Measurements from ENCODE around the gene ARSG.
"Not testable (repeated sequence)": the region's sequence is repeated elsewhere in the genome, so short reads cannot be mapped to it uniquely, and the experiment has no call there.

ARSG gene

GRCh38 chr17:68329331-68329730 is 38.0 kb downstream of the ARSG start:
- no peak for DNase-seq (ENCODE audit: low read depth)

GRCh38 chr17:68331932-68332331 is 40.6 kb downstream of the ARSG start:
- not testable (repeated sequence) for DNase-seq (ENCODE audit: low read depth)

GRCh38 chr17:68334393-68334792 is 43.1 kb downstream of the ARSG start:
- DNase-seq (ENCODE audit: low read depth), result no peak

GRCh38 chr17:68341482-68341881 is 50.2 kb downstream of the ARSG start:
- DNase-seq (ENCODE audit: low read depth), result no peak

GRCh38 chr17:68343976-68344375 is 52.7 kb downstream of the ARSG start:
- no peak for DNase-seq (ENCODE audit: low read depth)

- DNase-seq (ENCODE audit: low read depth), result peak; percentile 22
Measured at GRCh38 chr17:68344701-68345136, 53.4 kb downstream of the ARSG start.

- DNase-seq (ENCODE audit: low read depth), result peak; percentile 37
Measured at GRCh38 chr17:68346448-68346847, 55.2 kb downstream of the ARSG start.

GRCh38 chr17:68347380-68347779 is 56.1 kb downstream of the ARSG start:
- no peak for DNase-seq (ENCODE audit: low read depth)

- DNase-seq (ENCODE audit: low read depth), result no peak
Measured at GRCh38 chr17:68349157-68349556, 57.9 kb downstream of the ARSG start.

- DNase-seq (ENCODE audit: low read depth), result no peak
Measured at GRCh38 chr17:68351395-68351794, 60.1 kb downstream of the ARSG start.

GRCh38 chr17:68352041-68352440 is 60.7 kb downstream of the ARSG start:
- no peak for DNase-seq (ENCODE audit: low read depth)

GRCh38 chr17:68352671-68353070 is 61.4 kb downstream of the ARSG start:
- DNase-seq (ENCODE audit: low read depth), result not testable (repeated sequence)

GRCh38 chr17:68353111-68353521 is 61.8 kb downstream of the ARSG start:
- DNase-seq (ENCODE audit: low read depth), result no peak

GRCh38 chr17:68354311-68354710 is 63.0 kb downstream of the ARSG start:
- DNase-seq (ENCODE audit: low read depth), result not testable (repeated sequence)

GRCh38 chr17:68355108-68355507 is 63.8 kb downstream of the ARSG start:
- not testable (repeated sequence) for DNase-seq (ENCODE audit: low read depth)

GRCh38 chr17:68356520-68356919 is 65.2 kb downstream of the ARSG start:
- peak; percentile 43 for DNase-seq (ENCODE audit: low read depth)

GRCh38 chr17:68356949-68357455 is 65.7 kb downstream of the ARSG start:
- DNase-seq (ENCODE audit: low read depth), result no peak

GRCh38 chr17:68357886-68358285 is 66.6 kb downstream of the ARSG start:
- no peak for DNase-seq (ENCODE audit: low read depth)

- DNase-seq (ENCODE audit: low read depth), result no peak
Measured at GRCh38 chr17:68359791-68360535, 68.7 kb downstream of the ARSG start.

GRCh38 chr17:68365469-68365868 is 74.2 kb downstream of the ARSG start:
- no peak for DNase-seq (ENCODE audit: low read depth)

GRCh38 chr17:68368387-68368786 is 77.1 kb downstream of the ARSG start:
- DNase-seq (ENCODE audit: low read depth), result no peak

- DNase-seq (ENCODE audit: low read depth), result no peak
Measured at GRCh38 chr17:68375566-68375965, 84.3 kb downstream of the ARSG start.

- DNase-seq (ENCODE audit: low read depth), result not testable (repeated sequence)
Measured at GRCh38 chr17:68376178-68376577, 84.9 kb downstream of the ARSG start.

GRCh38 chr17:68377771-68378267 is 86.5 kb downstream of the ARSG start:
- DNase-seq (ENCODE audit: low read depth), result no peak
